NCI-H510A (cell line): Measurements from ENCODE around the gene GNB1L.

Experiments
- DNase-seq: peaks from one replicate; lab custom pipeline; 2025; lab: John Stamatoyannopoulos, UW

GNB1L gene

DNA sequence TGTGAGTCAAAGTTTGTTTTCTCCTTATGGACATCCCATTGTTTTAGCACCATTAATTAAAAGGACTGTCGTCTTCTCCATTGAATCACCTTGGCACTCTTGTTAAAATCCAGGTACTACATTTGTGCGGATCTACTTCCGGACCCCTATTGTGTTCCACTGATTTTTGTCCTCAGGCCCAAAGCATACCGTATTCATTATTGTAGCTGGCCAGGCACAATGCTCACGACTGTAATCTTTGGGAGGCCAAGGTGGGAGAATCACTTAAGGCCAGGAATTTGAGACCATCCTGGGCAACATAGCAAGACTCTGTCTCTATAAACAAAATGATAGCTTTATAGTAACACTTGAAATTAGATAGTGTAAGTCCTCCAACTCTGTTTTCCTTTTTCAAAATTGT lies 8.9 kb upstream of the GNB1L start:
- no peak for DNase-seq

DNA sequence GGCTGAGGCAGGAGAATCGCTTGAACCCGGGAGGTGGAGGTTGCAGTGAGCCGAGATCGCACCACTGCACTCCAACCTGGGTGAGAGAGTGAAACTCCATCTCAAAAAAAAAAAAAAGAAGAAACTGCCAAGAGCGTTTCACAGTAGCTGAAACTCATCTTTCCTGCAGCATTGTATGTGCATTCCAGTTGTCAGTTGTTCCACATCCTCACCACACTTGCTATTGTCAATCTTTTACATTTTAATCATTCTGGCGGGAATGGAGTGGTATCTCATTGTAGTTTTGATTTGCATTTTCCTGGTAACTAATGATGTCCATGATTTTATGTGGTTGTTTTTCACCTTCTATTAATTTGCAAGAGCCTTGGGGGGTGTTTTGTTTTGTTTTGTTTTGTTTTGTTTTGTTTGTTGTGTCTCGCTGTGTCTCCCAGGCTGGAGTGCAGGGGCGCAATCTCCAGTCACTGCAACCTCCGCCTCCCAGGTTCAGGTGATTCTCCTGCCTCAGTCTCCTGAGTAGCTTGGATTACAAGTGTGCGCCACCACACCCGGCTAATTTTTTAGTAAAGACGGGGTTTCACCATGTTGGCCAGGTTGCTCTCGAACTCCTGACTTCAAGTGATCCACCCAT lies 8.1 kb upstream of the GNB1L start:
- no peak for DNase-seq

DNA sequence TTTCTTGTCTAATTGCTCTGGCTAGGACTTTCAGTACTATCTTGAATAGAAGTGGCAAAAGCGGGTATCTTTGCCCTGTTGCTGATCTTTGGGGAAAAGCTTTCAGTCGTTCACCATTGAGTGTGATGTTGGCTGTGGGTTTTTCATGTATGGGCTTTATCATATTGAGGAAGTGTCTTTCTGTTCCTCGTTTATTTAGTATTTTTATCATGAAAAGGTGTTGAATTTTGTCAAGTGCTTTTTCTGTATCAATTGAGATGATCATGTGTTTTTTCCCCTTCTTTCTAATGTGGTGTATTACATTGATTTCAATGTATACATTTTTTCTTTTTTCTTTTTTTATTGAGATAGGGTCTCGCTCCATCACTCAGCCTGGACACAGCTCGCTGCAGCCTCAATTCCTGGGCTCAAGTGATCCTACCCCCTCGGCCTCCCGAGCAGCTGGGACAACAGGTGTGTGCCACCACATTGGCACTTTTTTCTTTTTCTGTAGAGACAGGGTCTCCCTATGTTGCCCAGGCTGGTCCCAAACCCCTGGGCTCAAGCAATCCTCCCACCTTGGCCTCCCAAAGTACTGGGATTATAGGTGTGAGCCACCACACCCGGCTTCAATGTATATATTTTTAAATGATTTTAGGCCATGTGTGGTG lies 5.3 kb upstream of the GNB1L start:
- DNase-seq = no peak

DNA sequence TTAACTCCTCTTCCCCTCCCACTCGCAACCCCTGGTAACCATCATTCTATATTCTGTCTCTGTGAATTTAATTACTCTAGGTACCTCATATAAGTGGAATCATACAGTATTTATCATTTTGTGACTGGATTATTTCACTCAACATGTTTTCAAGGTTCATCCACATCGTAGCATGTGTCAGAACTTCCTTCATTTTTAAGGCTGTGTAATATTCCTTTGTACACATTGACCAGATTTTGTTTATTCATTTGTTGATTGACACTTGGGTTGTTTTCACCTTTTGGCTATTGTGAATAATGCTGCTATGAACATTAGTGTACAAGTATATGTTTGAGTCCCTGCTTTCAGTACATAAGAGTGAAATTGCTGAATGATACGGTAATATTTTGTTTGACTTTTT lies 2.7 kb upstream of the GNB1L start:
- no peak for DNase-seq

DNA sequence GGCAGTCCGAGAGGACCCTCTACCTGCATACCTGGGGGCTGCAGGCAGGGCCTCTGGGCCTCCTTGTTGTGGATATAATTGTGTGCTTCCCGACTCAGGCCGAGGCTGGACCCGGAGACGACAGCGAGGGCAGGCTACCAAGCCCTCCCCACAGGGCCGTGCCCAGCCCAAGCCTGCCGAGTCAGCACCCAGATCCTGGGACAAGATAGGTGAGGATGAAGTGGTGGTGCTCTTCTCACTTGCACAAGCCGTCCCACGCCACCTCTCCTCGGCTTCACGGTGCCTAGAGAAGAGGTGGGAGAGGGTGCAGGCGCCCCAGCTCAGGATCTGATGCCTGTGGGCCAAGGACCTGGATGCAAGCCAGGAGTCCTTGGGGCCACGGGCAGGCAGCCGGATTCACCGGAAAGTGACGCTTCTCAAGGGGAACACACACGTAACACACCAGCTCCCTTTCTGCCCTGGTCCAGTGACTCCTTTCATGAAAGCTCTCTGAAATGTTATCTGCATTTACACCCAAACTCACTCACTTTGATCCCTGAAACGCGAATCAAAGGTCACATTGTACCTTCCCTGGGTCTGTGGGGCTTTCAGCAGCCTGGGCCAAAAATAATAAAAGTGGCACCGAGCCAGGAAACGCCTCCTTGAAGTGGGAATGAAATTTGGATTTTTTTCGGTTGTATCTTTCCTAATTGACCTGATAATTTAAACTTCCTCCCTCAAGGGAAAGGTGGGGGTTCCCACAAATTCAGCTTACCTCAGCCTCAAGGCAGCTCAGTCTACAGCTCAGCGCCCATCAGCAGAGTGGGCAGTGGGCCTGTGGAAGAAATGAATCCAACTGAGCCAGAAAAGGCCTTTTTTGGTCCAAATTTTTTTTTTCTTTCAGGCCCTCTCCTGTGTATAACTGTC lies 1.1 kb upstream of the GNB1L start:
- DNase-seq = no peak

- DNase-seq = no peak
Measured at GRCh38 chr22:19853879-19854777, 546 bp downstream of the GNB1L start.

GRCh38 chr22:19853058-19853878 lies 1.4 kb downstream of the GNB1L start:
- DNase-seq = no peak

DNA sequence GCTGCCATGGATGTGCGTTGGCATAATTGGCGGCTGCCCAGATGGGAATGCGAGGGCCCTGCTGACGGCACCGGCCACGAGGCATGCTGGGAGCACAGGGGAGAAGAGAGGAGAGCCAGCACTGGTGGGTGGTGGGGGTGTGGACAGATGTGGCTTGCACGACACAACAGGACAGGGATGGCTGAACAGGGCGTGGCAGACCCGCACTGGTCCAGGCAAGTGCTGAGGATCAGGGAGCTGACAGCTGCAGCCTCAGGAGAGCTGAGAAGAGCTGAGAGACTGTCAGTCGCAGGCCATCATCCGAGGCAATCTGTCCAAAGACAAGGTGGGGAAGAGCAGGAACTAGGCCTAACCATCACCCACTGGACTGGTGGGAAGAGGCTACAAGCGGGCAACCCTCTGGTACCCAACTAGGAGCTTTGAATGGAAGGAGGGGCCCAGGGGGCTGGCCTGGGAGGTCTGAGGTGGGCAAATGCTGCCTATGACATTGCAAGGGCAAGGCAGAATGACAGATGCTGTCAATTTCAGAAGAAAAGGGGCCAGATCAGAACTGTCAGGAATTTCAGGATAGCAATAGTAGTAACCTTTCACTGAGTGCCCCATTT lies 2.4 kb downstream of the GNB1L start:
- DNase-seq = no peak

GRCh38 chr22:19851291-19852176 lies 3.1 kb downstream of the GNB1L start:
- no peak for DNase-seq

DNA sequence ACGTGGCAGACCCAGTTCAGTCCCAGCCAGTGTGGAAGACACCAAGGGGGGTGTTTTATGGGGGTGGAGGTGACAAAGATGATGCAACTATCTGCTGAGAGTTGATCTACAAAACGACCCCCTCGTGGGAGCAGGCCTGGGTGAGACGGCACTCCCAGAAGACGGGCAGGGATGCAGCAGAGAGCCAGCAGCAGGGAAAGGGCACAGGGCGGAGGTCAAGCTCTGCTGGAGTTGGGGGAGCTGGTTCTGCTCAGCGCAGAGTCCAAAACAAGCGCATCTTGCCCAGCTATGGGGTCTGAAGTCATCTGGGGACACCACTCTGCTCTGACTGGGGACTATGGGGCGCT lies 3.9 kb downstream of the GNB1L start:
- DNase-seq = no peak

DNA sequence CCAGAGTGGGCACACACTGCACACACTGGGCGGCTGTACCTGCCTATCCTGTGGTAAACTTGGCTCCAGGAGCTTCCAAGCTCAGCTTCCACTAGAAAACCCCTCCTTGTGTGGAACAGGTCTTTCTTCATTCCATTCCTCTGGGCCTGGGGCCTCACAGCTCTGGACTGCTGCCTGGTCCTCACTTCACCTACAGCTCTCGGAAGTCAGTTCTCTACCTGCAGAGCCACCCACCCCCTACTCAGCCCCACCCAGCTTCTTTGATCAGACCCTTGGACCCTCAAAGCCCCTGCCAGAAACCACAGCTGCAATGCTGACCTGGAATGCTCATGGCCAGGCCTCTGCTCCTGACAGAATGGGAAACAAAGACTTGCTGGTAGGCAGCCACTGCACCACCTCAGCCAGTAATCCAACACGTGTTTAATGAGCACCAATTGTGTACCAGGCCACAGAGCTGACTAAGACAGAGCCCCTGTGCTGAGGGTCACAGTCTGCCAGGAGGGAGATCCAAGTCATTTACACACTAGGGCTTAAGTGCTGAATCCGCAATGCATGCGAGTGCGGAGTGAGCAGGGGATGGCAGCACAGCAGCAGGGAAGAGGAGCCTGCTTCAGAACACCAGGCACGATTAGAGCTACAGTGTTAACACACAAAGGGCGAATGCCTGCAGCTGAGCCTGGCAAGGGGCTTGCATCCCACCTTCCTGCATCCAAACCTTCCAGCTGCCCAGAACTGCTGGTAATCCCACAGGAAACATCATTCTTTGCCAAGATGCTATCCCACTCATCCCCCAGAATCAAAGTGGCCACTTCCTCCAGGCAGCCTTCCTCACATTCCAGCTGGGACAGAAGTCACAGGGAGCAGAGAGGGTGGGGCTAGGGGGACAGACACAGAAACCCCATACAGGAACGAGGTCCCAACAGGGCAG lies 4.6 kb downstream of the GNB1L start:
- DNase-seq = no peak

GRCh38 chr22:19848298-19849224 lies 6.1 kb downstream of the GNB1L start:
- no peak for DNase-seq

DNA sequence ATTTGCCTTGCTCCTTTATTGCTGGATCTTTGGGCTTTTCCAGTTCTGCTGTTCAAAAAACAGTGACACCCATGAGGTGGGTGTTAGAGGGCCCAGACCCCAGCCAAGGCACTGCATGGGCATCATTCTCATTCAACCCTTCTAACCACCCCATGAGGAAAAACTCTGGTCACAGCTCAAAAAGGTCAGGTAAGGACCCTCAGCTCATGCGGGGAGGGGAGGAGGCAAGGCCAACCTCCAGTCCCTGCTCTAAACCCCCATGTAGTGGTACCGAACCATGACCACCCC lies 7.4 kb downstream of the GNB1L start:
- no peak for DNase-seq

GRCh38 chr22:19846620-19847344 lies 7.9 kb downstream of the GNB1L start:
- no peak for DNase-seq

GRCh38 chr22:19845054-19845722 lies 9.5 kb downstream of the GNB1L start:
- DNase-seq = no peak

DNA sequence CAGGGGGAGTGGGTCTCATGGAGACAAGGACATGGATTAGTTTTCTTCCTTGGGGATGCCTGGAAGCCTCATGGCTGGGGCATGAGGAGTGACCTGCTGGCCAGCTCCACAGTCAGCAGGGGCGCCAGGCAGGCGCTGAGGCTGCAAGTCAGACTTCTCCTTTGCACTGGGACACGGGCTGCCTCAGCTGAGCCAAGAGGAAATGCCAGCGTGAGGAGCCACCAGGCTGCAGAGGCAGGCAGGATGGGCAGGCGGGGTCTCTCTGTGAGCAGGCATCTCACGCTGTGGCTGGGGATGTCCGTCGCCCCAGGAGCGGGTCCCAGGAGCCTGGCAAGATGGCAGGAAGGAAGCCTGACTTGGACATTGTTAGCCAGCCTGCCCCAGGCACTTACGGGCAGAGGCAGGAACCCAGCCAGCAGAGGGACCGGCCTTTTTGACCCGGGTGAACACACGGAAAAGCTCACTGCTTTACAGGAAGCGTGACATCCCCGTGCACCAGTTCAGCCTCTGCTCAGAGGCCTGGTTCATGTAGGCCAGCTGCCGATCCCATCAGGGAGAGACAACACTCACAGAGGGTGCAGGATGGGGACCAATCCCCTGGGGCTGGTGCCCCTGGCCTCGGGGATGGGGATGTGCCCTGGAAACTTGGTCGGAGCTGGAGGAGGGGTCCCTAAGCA lies 10.2 kb downstream of the GNB1L start:
- DNase-seq = no peak
